Non-pigmented ciliary epithelial cell (primary cell): ENCODE measurements around the gene FHIP1B.

ENCODE experiments used
- DNase-seq: peaks from one replicate; pipeline ENCODE4 v3.0.0-alpha.2; 2010; ENCODE audit warnings: low read depth

Gene FHIP1B

GRCh38 chr11:6200975-6201374 is 33.5 kb downstream of the FHIP1B start:
- no peak for DNase-seq

GRCh38 chr11:6199174-6199810 is 35.1 kb downstream of the FHIP1B start, which contains the start of gene OR52W1:
Gene OR52W1 (plus strand): TSS chr11:6199224. CDS start chr11:6199224, 0 bp downstream.
- DNase-seq, result no peak

GRCh38 chr11:6197466-6198200 is 36.8 kb downstream of the FHIP1B start:
- no peak for DNase-seq

- no peak for DNase-seq
Measured at GRCh38 chr11:6196396-6196795, 38.0 kb downstream of the FHIP1B start.

- no peak for DNase-seq
Measured at GRCh38 chr11:6194065-6194581, 40.3 kb downstream of the FHIP1B start.

GRCh38 chr11:6191742-6192141 is 42.7 kb downstream of the FHIP1B start:
- DNase-seq, result no peak

- DNase-seq, result no peak
Measured at GRCh38 chr11:6175440-6175839, 59.0 kb downstream of the FHIP1B start.

GRCh38 chr11:6170226-6170625 is 64.2 kb downstream of the FHIP1B start, which contains the start of gene OR52B2:
Gene OR52B2 (minus strand): TSS chr11:6170326. CDS start chr11:6170326, 0 bp downstream.
- DNase-seq, result no peak
